HepG2 (cell line): Measurements from ENCODE around the gene MINDY2. TPM values are rescaled to one million over a fixed set of nuclear protein-coding genes. Genes with fewer than 3 reads are reported as not detected.

Experiments used
- AKAP8 ChIP-seq: sonication (generic); formaldehyde crosslinking; IDR thresholded peaks from 2 replicates; pipeline ENCODE4 v1.5.1; 2020; ENCODE audit warnings: mild to moderate bottlenecking, missing genetic modification reagents
- CENPT ChIP-seq: sonication (generic); formaldehyde crosslinking; IDR thresholded peaks from 2 replicates; pipeline ENCODE4 v1.8.0; 2022; ENCODE audit warnings: low read depth, mild to moderate bottlenecking, moderate library complexity, missing genetic modification reagents
- MXI1 ChIP-seq: IDR thresholded peaks from 3 replicates; pipeline ENCODE4 v1.6.1; 2012; ENCODE audit warnings: low read depth, low read length, inconsistent platforms, borderline replicate concordance
- MYPOP ChIP-seq: sonication (generic); formaldehyde crosslinking; IDR thresholded peaks from 2 replicates; pipeline ENCODE4 v1.8.1; 2023; ENCODE audit warnings: mild to moderate bottlenecking, moderate library complexity, missing genetic modification reagents
- PHF21A ChIP-seq: sonication (generic); formaldehyde crosslinking; IDR thresholded peaks from 2 replicates; pipeline ENCODE4 v1.5.0; 2020; ENCODE audit warnings: mild to moderate bottlenecking, missing genetic modification reagents
- ZFY ChIP-seq: sonication (generic); formaldehyde crosslinking; IDR thresholded peaks from 2 replicates; pipeline ENCODE4 v1.4.0; 2020; ENCODE audit warnings: missing genetic modification reagents
- ZHX2 ChIP-seq, 2 experiments: sonication (generic) in 1 of 2; formaldehyde crosslinking in 1 of 2; IDR thresholded peaks; 2 replicates each; pipeline versions ENCODE4 v1.6.1 to v1.9.0; 2014 to 2022; ENCODE audit warnings: antibody characterized with exemption in 1 of 2, borderline replicate concordance in 1 of 2, inconsistent platforms in 1 of 2, low read depth in 1 of 2, missing genetic modification reagents in 1 of 2
- ZNF563 ChIP-seq: sonication (generic); formaldehyde crosslinking; IDR thresholded peaks from 2 replicates; pipeline ENCODE4 v1.8.0; 2022; ENCODE audit warnings: mild to moderate bottlenecking, moderate library complexity, missing genetic modification reagents
- ZNF652 ChIP-seq: IDR thresholded peaks from 2 replicates; pipeline ENCODE4 v1.6.1; 2016; ENCODE audit warnings: low read depth, borderline replicate concordance
- ZNF879 ChIP-seq: sonication (generic); formaldehyde crosslinking; IDR thresholded peaks from 2 replicates; pipeline ENCODE4 v1.8.1; 2023; ENCODE audit warnings: missing genetic modification reagents
- polyA plus RNA-seq, 8 experiments: library from polyadenylated mRNA; depleted of rRNA in 3 of 8; stranded (reverse) in 7 of 8; unstranded in 1 of 8; fragments of >200 nt; fragmentation: Illumina TruSeq in 4 of 8; extraction: Trizol in 4 of 8; gene quantifications; 2 replicates each; pipeline versions ENCODE4 v1.2.1 to v1.2.3, GENCODE V29; 2011 to 2016; ENCODE audit warnings: low read depth in 4 of 8, missing spikeins in 1 of 8, mixed read lengths in 1 of 8; ENCODE audit not compliant: insufficient read depth in 1 of 8
- total RNA-seq, 5 experiments: library from RNA; depleted of rRNA; stranded (reverse); fragments of >200 nt; fragmentation: Illumina TruSeq; extraction: Trizol; gene quantifications; 2 replicates each; pipeline ENCODE4 v1.2.3, GENCODE V29; 2016; ENCODE audit warnings: low read depth in 1 of 5
- TF ChIP-seq, protein P1 (sequence below): IDR thresholded peaks from 2 replicates; pipeline ENCODE4 v1.6.1; 2012; ENCODE audit warnings: low read depth, low read length, improper control_type of control experiment
- TF ChIP-seq, protein P2 (sequence below): sonication (generic); formaldehyde crosslinking; IDR thresholded peaks from 2 replicates; pipeline ENCODE4 v1.4.0; 2020; ENCODE audit warnings: missing genetic modification reagents

MINDY2 gene
- total and polyA plus RNA-seq, 2 of the 13 experiments (the other 11 are each of a cell fraction or from before 2014, with no cell fraction given): 7.2 to 12.6 TPM

DNA sequence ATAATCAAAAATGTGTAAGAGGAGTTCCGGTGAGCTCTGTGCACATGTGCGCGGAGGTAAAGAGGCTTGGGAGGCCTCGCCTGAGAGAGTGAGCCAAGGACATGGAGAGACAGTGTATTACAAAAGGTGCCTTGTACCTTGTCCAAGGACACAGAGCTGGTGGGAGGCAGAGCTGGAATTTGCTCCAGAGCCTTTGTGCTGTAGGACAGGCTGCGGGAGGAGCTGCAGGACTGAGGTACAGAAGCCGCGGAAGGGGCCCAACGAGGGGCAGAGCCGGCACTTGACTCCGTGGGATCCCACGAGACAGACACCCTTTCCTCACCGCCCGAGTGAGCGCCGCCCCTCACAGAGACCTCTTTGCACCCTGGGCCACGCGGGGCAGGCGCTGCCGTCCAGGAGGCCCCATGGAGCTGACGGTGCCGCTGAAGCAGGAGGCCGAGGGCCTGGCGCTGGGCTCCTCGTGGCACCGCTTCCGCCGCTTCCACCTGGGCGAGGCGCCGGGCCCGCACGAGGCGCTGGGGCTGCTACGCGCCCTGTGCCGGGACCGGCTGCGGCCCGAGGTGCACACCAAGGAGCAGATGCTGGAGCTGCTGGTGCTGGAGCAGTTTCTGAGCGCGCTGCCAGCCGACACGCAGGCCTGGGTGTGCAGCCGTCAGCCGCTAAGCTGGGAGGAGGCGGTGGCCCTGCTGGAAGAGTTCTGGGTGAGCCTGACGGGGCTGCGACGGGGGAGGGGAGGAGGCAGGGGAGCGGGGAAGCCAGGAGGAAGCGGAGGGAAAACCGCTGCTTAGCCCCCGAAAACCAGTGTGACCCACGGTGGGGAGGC lies 93.7 kb downstream of the MINDY2 start (continued):
- peak; percentile 92 for TF ChIP-seq ZFY (CRISPR knock-in tag)
- TF ChIP-seq CENPT: no peak
- TF ChIP-seq MXI1: peak; percentile 47; the same call in 2 of the 3 replicates
- peak; percentile 75 for TF ChIP-seq PHF21A (CRISPR knock-in tag)
- TF ChIP-seq, protein P1, sequence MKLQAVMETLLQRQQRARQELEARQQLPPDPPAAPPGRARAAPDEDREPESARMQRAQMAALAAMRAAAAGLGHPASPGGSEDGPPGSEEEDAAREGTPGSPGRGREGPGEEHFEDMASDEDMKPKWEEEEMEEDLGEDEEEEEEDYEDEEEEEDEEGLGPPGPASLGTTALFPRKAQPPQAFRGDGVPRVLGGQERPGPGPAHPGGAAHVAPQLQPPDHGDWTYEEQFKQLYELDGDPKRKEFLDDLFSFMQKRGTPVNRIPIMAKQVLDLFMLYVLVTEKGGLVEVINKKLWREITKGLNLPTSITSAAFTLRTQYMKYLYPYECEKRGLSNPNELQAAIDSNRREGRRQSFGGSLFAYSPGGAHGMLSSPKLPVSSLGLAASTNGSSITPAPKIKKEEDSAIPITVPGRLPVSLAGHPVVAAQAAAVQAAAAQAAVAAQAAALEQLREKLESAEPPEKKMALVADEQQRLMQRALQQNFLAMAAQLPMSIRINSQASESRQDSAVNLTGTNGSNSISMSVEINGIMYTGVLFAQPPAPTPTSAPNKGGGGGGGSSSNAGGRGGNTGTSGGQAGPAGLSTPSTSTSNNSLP: no peak
- peak; percentile 74 for TF ChIP-seq AKAP8
- TF ChIP-seq, protein P2, sequence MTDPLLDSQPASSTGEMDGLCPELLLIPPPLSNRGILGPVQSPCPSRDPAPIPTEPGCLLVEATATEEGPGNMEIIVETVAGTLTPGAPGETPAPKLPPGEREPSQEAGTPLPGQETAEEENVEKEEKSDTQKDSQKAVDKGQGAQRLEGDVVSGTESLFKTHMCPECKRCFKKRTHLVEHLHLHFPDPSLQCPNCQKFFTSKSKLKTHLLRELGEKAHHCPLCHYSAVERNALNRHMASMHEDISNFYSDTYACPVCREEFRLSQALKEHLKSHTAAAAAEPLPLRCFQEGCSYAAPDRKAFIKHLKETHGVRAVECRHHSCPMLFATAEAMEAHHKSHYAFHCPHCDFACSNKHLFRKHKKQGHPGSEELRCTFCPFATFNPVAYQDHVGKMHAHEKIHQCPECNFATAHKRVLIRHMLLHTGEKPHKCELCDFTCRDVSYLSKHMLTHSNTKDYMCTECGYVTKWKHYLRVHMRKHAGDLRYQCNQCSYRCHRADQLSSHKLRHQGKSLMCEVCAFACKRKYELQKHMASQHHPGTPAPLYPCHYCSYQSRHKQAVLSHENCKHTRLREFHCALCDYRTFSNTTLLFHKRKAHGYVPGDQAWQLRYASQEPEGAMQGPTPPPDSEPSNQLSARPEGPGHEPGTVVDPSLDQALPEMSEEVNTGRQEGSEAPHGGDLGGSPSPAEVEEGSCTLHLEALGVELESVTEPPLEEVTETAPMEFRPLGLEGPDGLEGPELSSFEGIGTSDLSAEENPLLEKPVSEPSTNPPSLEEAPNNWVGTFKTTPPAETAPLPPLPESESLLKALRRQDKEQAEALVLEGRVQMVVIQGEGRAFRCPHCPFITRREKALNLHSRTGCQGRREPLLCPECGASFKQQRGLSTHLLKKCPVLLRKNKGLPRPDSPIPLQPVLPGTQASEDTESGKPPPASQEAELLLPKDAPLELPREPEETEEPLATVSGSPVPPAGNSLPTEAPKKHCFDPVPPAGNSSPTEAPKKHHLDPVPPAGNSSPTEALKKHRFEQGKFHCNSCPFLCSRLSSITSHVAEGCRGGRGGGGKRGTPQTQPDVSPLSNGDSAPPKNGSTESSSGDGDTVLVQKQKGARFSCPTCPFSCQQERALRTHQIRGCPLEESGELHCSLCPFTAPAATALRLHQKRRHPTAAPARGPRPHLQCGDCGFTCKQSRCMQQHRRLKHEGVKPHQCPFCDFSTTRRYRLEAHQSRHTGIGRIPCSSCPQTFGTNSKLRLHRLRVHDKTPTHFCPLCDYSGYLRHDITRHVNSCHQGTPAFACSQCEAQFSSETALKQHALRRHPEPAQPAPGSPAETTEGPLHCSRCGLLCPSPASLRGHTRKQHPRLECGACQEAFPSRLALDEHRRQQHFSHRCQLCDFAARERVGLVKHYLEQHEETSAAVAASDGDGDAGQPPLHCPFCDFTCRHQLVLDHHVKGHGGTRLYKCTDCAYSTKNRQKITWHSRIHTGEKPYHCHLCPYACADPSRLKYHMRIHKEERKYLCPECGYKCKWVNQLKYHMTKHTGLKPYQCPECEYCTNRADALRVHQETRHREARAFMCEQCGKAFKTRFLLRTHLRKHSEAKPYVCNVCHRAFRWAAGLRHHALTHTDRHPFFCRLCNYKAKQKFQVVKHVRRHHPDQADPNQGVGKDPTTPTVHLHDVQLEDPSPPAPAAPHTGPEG (CRISPR knock-in tag): peak; percentile 2; the same call in 1 of the 2 replicates
- TF ChIP-seq ZNF563 (CRISPR knock-in tag): peak; percentile 93
- peak; percentile 87 for TF ChIP-seq ZNF652
- peak; percentile 86 for TF ChIP-seq ZNF879
- peak; percentile 80; the same call in 1 of the 2 replicates for TF ChIP-seq MYPOP (CRISPR knock-in tag)
- TF ChIP-seq ZHX2 (IDR thresholded peaks at IDR 0.05; ENCODE audit: low read depth): no peak; the same call in 1 of the 2 replicates
- TF ChIP-seq ZHX2 (CRISPR knock-in tag; IDR thresholded peaks at IDR 0.05; ENCODE audit: borderline replicate concordance): no peak; the same call in 1 of the 2 replicates
